SU-DHL-6 (cell line): Measurements from ENCODE around the gene SNAPC2.

Experiments used
- H2AFZ ChIP-seq: fragments of 200-600 bp; sonication (generic); 2 replicates; pipeline ENCODE4 v1.6.1; 2014; ENCODE audit warnings: low read depth, mild to moderate bottlenecking, moderate library complexity, mixed read lengths, antibody characterized with exemption, low read length; ENCODE audit not compliant: severe bottlenecking
- H3F3A ChIP-seq: fragments of 200-600 bp; shearing (Covaris generic); 2 replicates; pipeline ENCODE4 v1.6.0; 2016; ENCODE audit warnings: antibody characterized with exemption, mild to moderate bottlenecking; ENCODE audit not compliant: insufficient read depth
- H3K27ac ChIP-seq: fragments of 200-600 bp; sonication (generic); 2 replicates; pipeline ENCODE4 v1.5.1; 2016; ENCODE audit warnings: low read depth, mild to moderate bottlenecking, low read length, moderate library complexity, mixed read lengths
- H3K27me3 ChIP-seq: fragments of 200-600 bp; sonication (generic), shearing (Covaris generic); 2 replicates; pipeline ENCODE4 v1.6.0; 2014; ENCODE audit warnings: mild to moderate bottlenecking, low read length
- H3K36me3 ChIP-seq: fragments of 200-600 bp; sonication (generic); 2 replicates; pipeline ENCODE4 v1.6.1; 2014; ENCODE audit warnings: mild to moderate bottlenecking, low read length, mixed read lengths
- H3K4me2 ChIP-seq: fragments of 300-600, 200-600 bp; shearing (Covaris generic), sonication (generic); 2 replicates; pipeline ENCODE4 v1.6.0; 2014; ENCODE audit warnings: low read length, low read depth, mild to moderate bottlenecking; ENCODE audit not compliant: poor library complexity, severe bottlenecking
- H3K4me3 ChIP-seq: fragments of 200-600 bp; sonication (generic); 2 replicates; pipeline ENCODE4 v1.5.1; 2014; ENCODE audit warnings: antibody characterized with exemption, low read length, mild to moderate bottlenecking, mixed read lengths; ENCODE audit not compliant: insufficient read depth, poor library complexity, severe bottlenecking
- H3K79me2 ChIP-seq: fragments of 200-600 bp; sonication (generic); 2 replicates; pipeline ENCODE4 v1.6.1; 2014; ENCODE audit warnings: mild to moderate bottlenecking, low read length, moderate library complexity; ENCODE audit not compliant: insufficient read depth
- H3K9ac ChIP-seq: fragments of 200-600 bp; sonication (generic); 2 replicates; pipeline ENCODE4 v1.7.0; 2014; ENCODE audit warnings: mild to moderate bottlenecking, low read length
- H3K9me2 ChIP-seq: fragments of 200-600 bp; sonication (generic); replicated peaks from 2 replicates; pipeline ENCODE4 v1.6.1; 2014; ENCODE audit warnings: low read length; ENCODE audit not compliant: insufficient read depth
- H3K9me3 ChIP-seq: fragments of 200-600 bp; sonication (generic); 2 replicates; pipeline ENCODE4 v1.6.1; 2014; ENCODE audit warnings: low read length, mixed read lengths; ENCODE audit not compliant: insufficient read depth
- H4K20me1 ChIP-seq: fragments of 200-600 bp; sonication (generic); 2 replicates; pipeline ENCODE4 v1.6.1; 2014; ENCODE audit warnings: low read depth, mild to moderate bottlenecking, antibody characterized with exemption, low read length, moderate library complexity, mixed read lengths
- EZH2phosphoT487 ChIP-seq: fragments of 200-600 bp; sonication (generic), shearing (Covaris generic); conservative IDR thresholded peaks from 2 replicates; pipeline ENCODE4 v1.6.1; 2018; ENCODE audit warnings: mild to moderate bottlenecking, antibody characterized with exemption, low read length, moderate library complexity, mixed read lengths
- TF ChIP-seq, protein P1 (sequence below): fragments of 200-600 bp; sonication (generic); IDR thresholded peaks from one replicate; pipeline ENCODE4 v1.5.1; 2017; ENCODE audit warnings: antibody characterized with exemption, mild to moderate bottlenecking, low read length, moderate library complexity; ENCODE audit not compliant: insufficient read depth, poor library complexity, severe bottlenecking

SNAPC2 gene

DNA sequence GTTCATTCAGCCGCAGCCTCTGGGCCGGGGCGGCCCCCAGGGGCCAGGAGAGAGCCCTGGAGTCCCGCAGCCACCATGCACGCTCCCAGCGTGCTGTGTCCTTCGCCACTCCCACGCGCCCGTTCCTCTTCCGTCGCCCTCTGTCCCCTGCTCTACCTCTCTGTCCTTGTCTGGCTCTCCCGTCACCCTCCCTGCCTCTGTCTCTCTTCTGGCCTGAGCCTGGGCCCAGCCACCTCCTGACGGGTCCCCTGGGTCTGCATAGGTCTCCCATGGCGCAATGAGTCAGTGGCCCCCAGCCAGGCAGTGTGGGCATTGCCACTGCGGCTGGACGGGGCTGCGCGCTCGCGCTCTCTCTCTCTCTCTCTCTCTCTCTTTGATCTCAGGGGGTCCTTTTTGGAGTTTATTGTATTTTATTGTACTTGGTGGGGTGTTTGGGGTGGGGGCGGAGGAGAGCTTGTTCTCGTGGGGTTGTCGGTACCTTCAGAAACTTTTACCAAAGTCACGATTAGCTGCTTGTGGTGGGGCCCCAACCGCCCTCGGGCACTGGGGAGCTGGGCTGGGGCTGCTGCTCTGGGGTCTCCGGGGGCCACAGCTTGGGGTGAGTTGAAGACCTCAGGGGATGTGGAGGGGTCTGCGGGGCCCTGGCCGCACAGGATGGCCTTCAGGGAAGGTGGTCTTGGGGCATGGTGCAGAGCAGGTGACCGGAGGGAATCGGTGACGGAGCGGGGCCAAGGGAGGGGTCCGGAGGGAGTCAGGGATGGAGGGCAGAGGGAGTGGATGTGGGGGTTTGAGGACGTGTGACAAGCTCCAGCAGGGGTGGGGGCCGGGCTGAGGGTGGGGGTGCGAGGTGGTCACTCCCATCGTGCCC, 7.2 kb upstream of the SNAPC2 start:
- Histone ChIP-seq H2AFZ (no peak overlapping the region), H3K27me3 (no peaks in the 10 kb centered on the region), H3K9me3 (no peaks in the 10 kb centered on the region), H3K9ac (no peak overlapping the region), H3K27ac (no peak overlapping the region), H3K9me2 (no peaks in the 10 kb centered on the region), H3F3A (0 out of 2 replicates have a peak, but pooled peaks cover 3% of the 10 kb centered on the region), H3K4me3 (no peak overlapping the region), H3K4me2 (no peak overlapping the region), H4K20me1 (no peaks in the 10 kb centered on the region), H3K79me2 (peaks cover 4% of the 10 kb centered on the region; the same call in 1 of the 2 replicates), H3K36me3 (no peaks in the 10 kb centered on the region)
- TF ChIP-seq, protein P1, sequence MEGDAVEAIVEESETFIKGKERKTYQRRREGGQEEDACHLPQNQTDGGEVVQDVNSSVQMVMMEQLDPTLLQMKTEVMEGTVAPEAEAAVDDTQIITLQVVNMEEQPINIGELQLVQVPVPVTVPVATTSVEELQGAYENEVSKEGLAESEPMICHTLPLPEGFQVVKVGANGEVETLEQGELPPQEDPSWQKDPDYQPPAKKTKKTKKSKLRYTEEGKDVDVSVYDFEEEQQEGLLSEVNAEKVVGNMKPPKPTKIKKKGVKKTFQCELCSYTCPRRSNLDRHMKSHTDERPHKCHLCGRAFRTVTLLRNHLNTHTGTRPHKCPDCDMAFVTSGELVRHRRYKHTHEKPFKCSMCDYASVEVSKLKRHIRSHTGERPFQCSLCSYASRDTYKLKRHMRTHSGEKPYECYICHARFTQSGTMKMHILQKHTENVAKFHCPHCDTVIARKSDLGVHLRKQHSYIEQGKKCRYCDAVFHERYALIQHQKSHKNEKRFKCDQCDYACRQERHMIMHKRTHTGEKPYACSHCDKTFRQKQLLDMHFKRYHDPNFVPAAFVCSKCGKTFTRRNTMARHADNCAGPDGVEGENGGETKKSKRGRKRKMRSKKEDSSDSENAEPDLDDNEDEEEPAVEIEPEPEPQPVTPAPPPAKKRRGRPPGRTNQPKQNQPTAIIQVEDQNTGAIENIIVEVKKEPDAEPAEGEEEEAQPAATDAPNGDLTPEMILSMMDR: no peak
- no peak for TF ChIP-seq EZH2phosphoT487

GRCh38 chr19:7913652-7914051, 6.5 kb upstream of the SNAPC2 start:
- H3K79me2 ChIP-seq: no peaks in the 10 kb centered on the region; the same call in 1 of the 2 replicates
- no peaks in the 10 kb centered on the region for H4K20me1 ChIP-seq
- H3K4me2 ChIP-seq: no peak overlapping the region

GRCh38 chr19:7914099-7914498, 6.0 kb upstream of the SNAPC2 start:
- no peak overlapping the region for H2AFZ ChIP-seq
- H3K36me3 ChIP-seq: no peaks in the 10 kb centered on the region
- H3K27me3 ChIP-seq: no peaks in the 10 kb centered on the region
- no peaks in the 10 kb centered on the region for H3K9me2 ChIP-seq
- H3K4me2 ChIP-seq: no peak overlapping the region
- no peak overlapping the region for H3K9ac ChIP-seq
- H3K27ac ChIP-seq: no peak overlapping the region
- H3K9me3 ChIP-seq: no peaks in the 10 kb centered on the region
- no peak overlapping the region for H3K4me3 ChIP-seq
- 0 out of 2 replicates have a peak, but pooled peaks cover 3% of the 10 kb centered on the region for H3F3A ChIP-seq
- TF ChIP-seq EZH2phosphoT487: no peak
- TF ChIP-seq, protein P1: no peak
- H3K79me2 ChIP-seq: no peaks in the 10 kb centered on the region
- no peaks in the 10 kb centered on the region for H4K20me1 ChIP-seq

More at GRCh38 chr19:7913652-7914051, 6.5 kb upstream of the SNAPC2 start:
- Histone ChIP-seq H3K27ac (no peak overlapping the region), H3K27me3 (no peaks in the 10 kb centered on the region), H3K36me3 (no peaks in the 10 kb centered on the region), H3K9ac (no peak overlapping the region), H3K4me3 (no peak overlapping the region), H2AFZ (no peak overlapping the region), H3K9me3 (no peaks in the 10 kb centered on the region), H3K9me2 (no peaks in the 10 kb centered on the region), H3F3A (0 out of 2 replicates have a peak, but pooled peaks cover 3% of the 10 kb centered on the region)
- no peak for TF ChIP-seq EZH2phosphoT487
- TF ChIP-seq, protein P1: no peak
